ENCODE measurements around the gene ANTKMT.

Gene ANTKMT

GRCh38 chr16:746637-747036 is 25.7 kb downstream of the ANTKMT start:
- no peaks in the 10 kb centered on the region for H3K79me2 ChIP-seq (ENCODE audit: low read length)
- TF ChIP-seq CTCF (IDR thresholded peaks at IDR 0.05; ENCODE audit: low read depth, low read length) (no peak), EZH2phosphoT487 (IDR thresholded peaks at IDR 0.05; ENCODE audit: low read depth) (no peak)
- H3K27ac ChIP-seq (ENCODE audit: low read length) = no peak overlapping the region
- no peak overlapping the region for H3K9ac ChIP-seq (ENCODE audit: low read length)
- no peaks in the 10 kb centered on the region for H3K9me3 ChIP-seq (ENCODE audit: insufficient read depth, low read length)
- no peak overlapping the region for H3K4me3 ChIP-seq (ENCODE audit: low read length)
- no peaks in the 10 kb centered on the region for H3K36me3 ChIP-seq (replicated peaks; ENCODE audit: low read depth, low read length)
- H3K27me3 ChIP-seq (ENCODE audit: low read depth, low read length) = no peaks in the 10 kb centered on the region
- no peak overlapping the region for H2AFZ ChIP-seq (ENCODE audit: low read depth, low read length)
- H3K4me1 ChIP-seq (ENCODE audit: low read length) = peaks cover 8% of the 10 kb centered on the region
- H3K4me2 ChIP-seq (ENCODE audit: low read length) = no peak overlapping the region
- H4K20me1 ChIP-seq (ENCODE audit: insufficient read depth, low read length) = no peaks in the 10 kb centered on the region

GRCh38 chr16:747978-748746 is 27.2 kb downstream of the ANTKMT start:
- Histone ChIP-seq H3K9ac (ENCODE audit: low read length) (no peak overlapping the region), H3K27ac (ENCODE audit: low read length) (no peak overlapping the region), H3K27me3 (ENCODE audit: low read depth, low read length) (no peaks in the 10 kb centered on the region), H3K4me1 (ENCODE audit: low read length) (peaks cover 23% of the 10 kb centered on the region), H3K4me2 (ENCODE audit: low read length) (no peak overlapping the region), H3K36me3 (replicated peaks; ENCODE audit: low read depth, low read length) (no peaks in the 10 kb centered on the region), H4K20me1 (ENCODE audit: insufficient read depth, low read length) (no peaks in the 10 kb centered on the region), H3K4me3 (ENCODE audit: low read length) (no peak overlapping the region), H3K9me3 (ENCODE audit: insufficient read depth, low read length) (no peaks in the 10 kb centered on the region), H3K79me2 (ENCODE audit: low read length) (no peaks in the 10 kb centered on the region), H2AFZ (ENCODE audit: low read depth, low read length) (no peak overlapping the region)
- no peak for TF ChIP-seq EZH2phosphoT487 (IDR thresholded peaks at IDR 0.05; ENCODE audit: low read depth)
- no peak for TF ChIP-seq CTCF (IDR thresholded peaks at IDR 0.05; ENCODE audit: low read depth, low read length)

GRCh38 chr16:749010-749409 is 28.1 kb downstream of the ANTKMT start:
- H3K4me2 ChIP-seq (ENCODE audit: low read length) = no peak overlapping the region
- no peak overlapping the region for H3K9ac ChIP-seq (ENCODE audit: low read length)
- H3K79me2 ChIP-seq (ENCODE audit: low read length) = no peaks in the 10 kb centered on the region
- no peaks in the 10 kb centered on the region for H3K27me3 ChIP-seq (ENCODE audit: low read depth, low read length)
- no peak overlapping the region for H3K27ac ChIP-seq (ENCODE audit: low read length)
- no peaks in the 10 kb centered on the region for H4K20me1 ChIP-seq (ENCODE audit: insufficient read depth, low read length)
- no peak overlapping the region for H3K4me3 ChIP-seq (ENCODE audit: low read length)
- H3K36me3 ChIP-seq (replicated peaks; ENCODE audit: low read depth, low read length) = no peaks in the 10 kb centered on the region
- no peak overlapping the region for H2AFZ ChIP-seq (ENCODE audit: low read depth, low read length)
- H3K4me1 ChIP-seq (ENCODE audit: low read length) = peaks cover 27% of the 10 kb centered on the region
- no peak for TF ChIP-seq EZH2phosphoT487 (IDR thresholded peaks at IDR 0.05; ENCODE audit: low read depth)
- no peak for TF ChIP-seq CTCF (IDR thresholded peaks at IDR 0.05; ENCODE audit: low read depth, low read length)
- no peaks in the 10 kb centered on the region for H3K9me3 ChIP-seq (ENCODE audit: insufficient read depth, low read length)

GRCh38 chr16:750485-750884 is 29.5 kb downstream of the ANTKMT start:
- H3K4me3 ChIP-seq (ENCODE audit: low read length) = no peak overlapping the region
- H3K27me3 ChIP-seq (ENCODE audit: low read depth, low read length) = no peaks in the 10 kb centered on the region
- TF ChIP-seq EZH2phosphoT487 (IDR thresholded peaks at IDR 0.05; ENCODE audit: low read depth) (no peak), CTCF (IDR thresholded peaks at IDR 0.05; ENCODE audit: low read depth, low read length) (no peak)
- no peak overlapping the region for H3K4me2 ChIP-seq (ENCODE audit: low read length)
- no peak overlapping the region for H2AFZ ChIP-seq (ENCODE audit: low read depth, low read length)
- peaks cover 27% of the 10 kb centered on the region for H3K4me1 ChIP-seq (ENCODE audit: low read length)
- H4K20me1 ChIP-seq (ENCODE audit: insufficient read depth, low read length) = no peaks in the 10 kb centered on the region
- H3K9ac ChIP-seq (ENCODE audit: low read length) = no peak overlapping the region
- H3K79me2 ChIP-seq (ENCODE audit: low read length) = no peaks in the 10 kb centered on the region
- H3K27ac ChIP-seq (ENCODE audit: low read length) = no peak overlapping the region
- H3K36me3 ChIP-seq (replicated peaks; ENCODE audit: low read depth, low read length) = no peaks in the 10 kb centered on the region
- no peaks in the 10 kb centered on the region for H3K9me3 ChIP-seq (ENCODE audit: insufficient read depth, low read length)

Data from OCI-LY3 (cell line).